DMS153 treated with DMSO at 0.1 percent for 48 hours (cell line): ENCODE results near the gene ZAP70.

ENCODE experiments used
- DNase-seq: peaks from one replicate; lab custom pipeline; 2025; ENCODE audit not compliant: unreplicated experiment; lab: John Stamatoyannopoulos, UW

ZAP70 gene

DNA sequence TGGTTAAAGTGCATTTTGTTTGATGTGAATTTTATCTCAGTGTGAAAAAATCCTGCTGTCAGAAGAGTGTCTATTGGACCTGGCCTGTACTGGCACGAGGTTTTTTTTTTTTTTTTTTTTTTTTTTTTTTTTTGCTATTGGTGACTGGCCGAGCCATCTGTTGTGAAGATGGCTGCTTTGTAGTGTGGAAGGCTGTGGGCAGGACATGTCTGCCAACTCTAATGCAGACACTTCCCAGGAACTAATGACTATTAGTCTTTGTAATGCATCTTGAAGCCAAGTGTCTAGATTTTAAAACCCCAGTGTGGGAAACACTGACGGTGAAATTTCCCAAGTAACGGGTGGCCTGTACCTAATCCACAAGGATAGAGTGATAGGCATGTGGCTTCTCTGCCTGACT, 34.3 kb downstream of the ZAP70 start:
- no peak for DNase-seq

DNA sequence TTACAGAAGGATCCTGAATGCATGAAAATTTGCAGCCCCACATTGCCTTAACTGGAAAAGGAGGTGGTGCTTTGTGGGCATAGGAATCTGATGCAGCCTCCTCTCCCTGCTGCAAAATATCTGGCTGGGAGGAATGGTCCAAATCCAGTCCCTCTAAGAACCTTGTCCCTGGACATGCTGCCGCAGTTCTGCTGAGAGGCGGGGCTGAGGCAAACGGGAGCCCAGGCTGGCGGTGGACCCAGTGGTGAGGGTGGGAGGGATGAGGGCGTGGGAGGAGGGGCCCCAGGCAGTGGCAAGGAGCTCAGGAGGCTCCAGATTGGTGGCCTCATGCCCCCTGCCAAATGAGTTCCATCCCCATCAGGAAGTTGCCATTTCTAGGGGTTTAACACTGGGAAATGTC, 36.2 kb downstream of the ZAP70 start:
- DNase-seq, result no peak

DNA sequence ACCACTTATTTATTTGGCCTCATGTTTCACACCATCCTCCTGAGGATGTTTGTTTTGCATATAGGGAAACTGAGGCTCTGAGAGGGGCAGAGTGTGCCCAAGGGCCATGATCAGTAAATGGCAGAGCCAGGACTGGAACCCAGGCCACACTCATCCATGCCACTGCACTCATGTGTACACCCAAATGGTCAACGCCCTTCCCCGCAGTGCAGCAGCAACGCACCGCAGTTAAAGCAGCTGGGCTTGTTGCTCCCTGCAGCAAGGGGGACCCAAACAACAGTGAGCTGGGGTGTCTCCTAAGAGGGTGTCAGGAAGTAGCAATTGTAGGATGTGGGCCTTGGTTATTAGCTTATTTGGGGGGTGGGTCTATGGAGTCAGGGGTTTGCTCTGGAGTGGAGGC, 36.6 kb downstream of the ZAP70 start:
- no peak for DNase-seq

DNA sequence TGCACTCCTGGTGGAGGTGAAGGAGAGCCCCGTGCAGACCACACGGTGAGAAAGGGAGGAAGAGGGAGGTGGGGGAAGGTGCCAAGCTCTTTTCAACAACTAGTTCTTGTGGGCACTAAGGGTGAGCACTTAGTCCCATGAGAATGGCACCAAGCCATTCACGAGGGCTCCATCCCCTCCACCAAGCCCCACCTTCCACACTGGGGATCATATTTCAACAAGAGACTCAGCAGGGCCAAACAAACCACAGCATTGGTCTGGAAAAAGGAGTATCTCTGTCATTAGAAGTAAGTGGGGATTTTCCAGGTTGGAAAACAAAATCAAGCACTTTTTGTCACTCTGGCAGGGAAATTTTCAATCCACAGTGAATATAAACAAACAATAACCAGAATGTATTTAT, 38.4 kb downstream of the ZAP70 start:
- peak; percentile 50 for DNase-seq

DNA sequence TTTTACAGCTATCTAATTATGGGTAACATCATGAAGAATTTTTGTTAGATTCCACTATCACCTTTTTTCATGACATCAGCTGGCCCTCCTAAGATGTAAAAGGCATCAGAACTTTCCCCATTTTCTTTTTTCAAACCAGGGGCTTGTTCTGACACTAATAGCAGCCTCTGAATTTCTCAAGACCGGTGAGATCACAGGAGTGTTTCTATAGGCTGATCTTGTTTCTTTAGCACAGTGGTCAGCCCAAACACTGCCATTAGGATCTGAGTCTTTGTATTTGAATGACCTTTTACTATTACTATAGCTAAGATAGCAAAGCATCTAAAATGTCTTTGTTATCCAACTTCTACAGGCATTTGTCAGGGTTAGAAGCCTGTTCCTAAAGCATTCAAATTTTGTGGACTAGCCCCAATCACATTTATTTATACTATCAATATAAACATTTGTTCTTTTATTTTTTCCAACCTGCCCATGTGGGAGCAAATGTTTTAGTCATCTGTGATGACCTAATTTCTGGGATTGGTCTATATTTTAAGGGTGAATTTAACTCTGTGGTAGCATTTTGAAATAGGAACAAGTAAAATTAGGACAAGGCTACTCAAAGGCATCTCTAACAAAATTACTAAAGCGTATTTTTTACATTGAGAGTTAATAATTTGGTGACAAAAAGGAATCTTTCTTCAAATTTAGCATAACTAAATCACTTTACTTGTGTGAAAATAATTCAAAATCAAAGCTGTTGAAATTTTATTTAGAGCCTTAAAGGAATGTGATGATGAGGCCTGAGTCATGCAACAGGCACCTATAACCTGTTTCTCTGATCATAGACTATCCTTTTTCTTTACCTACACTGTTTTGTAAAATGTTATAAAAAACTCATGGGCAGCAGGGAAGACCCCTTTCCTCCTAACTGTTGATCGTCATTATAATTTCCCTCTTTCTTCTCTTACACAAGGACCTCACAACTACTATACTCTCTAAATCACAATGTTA, 39.3 kb downstream of the ZAP70 start:
- DNase-seq, result no peak

DNA sequence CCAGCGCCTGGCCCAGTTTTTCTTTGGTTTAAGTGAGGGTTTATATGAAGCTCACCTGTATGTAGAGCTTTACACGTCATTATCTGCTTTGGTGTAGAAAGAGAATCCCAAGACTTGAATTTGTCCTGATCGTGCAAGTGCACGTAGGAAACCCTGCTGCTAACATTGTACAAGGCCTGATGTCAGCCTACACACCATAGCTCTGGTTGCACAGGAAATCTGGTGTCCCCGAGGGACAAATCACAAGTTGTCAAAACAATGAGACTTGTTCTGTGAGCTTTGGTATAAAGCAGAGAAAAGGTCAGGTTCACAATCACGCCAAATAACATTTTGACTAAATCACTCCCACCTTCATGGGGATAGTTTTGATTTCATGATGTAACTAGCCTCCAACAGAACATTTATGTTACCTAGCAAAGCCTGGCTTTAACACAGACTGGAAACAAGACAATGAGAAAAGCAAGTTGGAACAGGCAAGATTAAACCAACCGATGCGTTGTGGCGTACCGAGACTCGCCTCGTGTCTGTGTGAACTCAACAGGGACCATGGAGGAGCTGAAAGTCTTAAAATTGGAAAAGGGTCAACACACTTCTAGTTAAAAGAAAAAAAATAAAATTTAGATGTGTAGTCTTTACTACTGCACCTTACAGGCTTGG, 41.4 kb downstream of the ZAP70 start:
- no peak for DNase-seq

DNA sequence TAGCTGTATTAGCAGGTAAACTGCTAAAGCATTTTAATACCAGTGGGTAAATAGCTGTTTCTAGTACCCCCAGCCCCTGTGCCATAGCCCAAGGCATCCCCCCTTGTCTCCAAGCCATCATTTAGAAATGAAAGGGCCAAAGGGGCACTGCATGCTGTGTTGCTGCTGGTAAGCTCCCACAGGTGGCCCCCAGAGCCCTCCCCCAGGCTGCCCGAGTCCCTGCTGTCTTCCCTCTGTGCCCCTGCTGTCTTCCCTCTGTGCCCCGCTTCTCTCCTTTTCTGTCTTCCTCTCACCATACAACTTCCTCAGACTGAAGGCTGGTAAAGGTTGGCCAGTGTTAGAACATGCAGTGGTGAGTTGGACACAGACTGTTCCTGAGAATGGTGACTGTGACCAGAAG, 42.1 kb downstream of the ZAP70 start:
- no peak for DNase-seq

DNA sequence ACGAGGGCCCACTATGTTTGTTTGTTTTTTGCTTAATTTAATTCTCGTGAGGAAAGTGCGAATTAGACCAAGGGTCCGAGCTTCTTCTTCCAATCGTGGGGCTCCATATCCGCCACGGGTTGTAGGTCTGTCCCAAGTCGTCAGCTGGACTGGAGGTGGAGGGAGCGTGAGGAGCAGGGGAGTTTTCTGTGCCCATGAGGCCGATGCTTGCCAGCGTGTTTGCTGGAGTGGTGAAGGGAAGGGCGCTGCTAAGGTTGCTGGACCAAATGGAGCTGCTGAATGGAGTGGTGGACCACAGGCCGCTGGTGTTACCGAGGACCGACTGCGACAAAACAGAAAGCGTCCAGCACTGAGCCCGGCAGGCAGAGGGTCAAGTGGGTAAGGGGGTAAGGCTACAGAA, 43.7 kb downstream of the ZAP70 start:
- DNase-seq, result no peak

DNA sequence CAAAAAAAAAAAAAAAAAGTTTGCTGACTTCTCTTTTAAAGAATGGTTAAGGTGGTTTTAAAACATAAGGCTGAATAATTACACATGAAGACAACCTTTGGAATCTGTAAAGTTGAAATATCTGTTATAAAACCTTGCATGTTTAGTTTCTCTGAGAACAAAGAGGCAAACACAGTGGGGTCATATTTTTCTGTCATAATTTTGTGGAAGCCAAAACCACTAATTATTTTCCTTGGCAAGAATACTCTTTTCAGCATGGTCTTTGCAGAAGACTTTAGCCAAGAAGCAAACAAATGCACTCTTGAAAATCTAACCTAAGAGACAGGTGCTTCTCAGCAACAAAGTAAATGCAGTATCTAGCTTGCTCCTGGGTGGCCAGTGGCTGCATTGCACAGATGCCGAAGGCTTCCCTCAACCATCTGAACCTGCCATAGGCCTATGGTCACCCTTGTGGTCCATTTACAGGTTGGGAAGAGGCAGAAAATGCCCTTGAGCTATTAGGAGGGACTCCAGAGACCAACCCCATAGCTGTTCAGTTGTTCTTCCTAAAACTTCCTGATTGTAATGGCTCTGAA, 44.8 kb downstream of the ZAP70 start:
- DNase-seq, result no peak

DNA sequence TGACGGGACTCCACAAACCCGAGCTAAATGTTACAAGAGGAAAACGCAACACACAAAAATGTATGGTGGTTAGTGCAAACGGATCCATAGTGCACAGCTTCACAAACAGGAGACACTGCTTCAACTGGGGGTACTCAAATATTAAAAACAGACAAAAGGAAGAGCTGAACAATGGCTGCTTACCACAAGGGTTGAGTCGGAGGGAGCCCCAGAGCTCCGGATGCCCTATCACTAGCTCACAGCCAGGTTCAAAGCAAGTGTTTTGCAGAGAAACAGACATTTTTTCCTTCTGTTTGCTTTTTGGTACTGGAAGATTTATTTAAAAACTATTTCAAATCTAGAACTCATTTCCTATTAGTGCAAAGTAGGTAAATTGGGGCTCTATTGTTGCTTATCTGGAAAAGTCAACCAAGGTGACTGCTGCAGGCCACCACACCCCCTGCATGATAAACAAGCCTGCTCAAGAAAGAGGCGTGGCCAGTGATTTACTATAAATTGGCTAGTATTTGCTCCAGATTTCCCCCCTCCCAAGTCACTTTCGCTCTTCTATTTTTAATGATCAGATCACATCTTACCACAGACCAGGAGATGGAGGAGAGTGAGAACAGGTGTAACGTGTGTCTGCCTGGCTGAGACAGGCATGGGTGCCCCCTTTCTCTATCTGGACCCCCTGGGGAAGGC, 46.5 kb downstream of the ZAP70 start:
- no peak for DNase-seq

DNA sequence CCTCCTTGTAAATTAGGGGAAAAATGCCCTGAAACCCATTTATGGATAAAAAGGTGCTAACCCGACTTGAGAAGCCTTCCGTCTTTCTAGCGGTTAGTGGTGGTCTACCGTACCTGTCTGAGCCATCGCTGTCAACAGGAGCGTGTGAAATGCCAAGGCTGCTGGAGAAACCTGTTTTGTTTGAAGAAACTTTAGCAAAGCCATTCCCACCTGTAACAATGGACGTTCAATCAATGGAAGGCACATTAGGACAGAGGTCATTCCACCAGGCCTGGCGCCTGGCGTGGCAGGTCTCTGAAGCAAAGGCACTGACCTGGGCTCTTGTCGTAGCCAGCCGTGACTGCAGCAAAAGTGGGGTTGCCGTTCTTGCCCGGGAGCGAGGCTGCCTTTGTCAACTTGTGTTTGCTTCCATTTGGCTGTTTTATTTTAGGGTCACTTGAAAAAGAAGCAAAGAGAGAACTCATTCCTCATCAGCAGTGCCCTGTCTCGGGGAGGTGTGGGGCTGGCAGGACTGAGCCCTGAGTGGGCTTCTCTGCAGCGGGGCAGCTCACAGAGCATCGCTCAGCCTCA, 47.2 kb downstream of the ZAP70 start:
- DNase-seq, result no peak

DNA sequence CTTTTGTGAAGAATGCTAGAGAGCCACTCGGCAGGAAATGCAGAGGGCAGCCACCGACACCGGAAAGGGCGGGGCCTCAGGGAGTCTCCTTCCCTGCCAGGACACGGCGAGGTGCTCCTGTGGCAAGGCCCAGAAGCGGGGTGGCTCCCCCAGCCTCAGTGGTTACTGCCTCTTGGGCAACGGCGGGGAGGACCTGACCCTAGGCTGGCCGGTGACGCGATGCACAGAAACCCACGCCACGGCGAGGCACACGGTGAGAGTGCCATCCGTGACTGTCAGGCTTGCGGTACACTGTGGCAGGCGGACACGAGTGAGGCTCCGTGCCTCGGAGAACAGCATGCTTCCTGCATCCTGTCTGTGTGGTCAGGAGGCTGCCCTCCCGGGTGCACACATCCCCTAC, 47.8 kb downstream of the ZAP70 start:
- no peak for DNase-seq

DNA sequence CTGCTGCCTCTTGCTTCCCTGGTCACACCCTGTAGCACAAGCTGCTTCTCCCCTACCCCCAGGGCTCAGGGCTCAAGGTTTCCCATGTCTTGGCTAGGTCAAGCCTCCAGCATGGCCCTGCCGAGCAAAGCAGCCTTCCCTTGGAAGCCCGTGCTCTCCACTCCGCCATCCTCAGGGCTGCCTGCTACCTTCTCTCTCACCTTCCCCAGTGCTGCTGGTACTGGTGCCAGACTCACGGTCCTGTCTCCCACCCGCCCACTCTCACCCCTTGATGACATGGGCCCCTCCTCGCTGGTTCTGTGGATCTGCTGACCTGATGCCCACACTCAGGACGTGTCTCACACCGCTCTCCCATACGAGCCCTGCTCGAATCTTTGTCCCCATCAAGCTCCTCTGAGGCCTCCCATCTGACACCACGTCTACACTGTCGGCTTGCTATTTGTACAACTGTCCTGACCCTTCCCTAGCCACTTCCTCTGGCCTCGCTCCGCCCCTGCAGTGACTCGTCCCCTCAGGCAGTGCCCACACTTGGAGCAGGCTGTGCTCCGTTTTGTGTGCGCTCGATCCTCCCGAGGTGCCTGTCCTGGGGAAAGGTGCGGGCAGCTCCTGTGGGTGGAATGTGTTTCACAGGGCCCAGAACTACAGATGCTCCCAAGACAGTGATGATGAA, 49.9 kb downstream of the ZAP70 start:
- DNase-seq, result no peak

DNA sequence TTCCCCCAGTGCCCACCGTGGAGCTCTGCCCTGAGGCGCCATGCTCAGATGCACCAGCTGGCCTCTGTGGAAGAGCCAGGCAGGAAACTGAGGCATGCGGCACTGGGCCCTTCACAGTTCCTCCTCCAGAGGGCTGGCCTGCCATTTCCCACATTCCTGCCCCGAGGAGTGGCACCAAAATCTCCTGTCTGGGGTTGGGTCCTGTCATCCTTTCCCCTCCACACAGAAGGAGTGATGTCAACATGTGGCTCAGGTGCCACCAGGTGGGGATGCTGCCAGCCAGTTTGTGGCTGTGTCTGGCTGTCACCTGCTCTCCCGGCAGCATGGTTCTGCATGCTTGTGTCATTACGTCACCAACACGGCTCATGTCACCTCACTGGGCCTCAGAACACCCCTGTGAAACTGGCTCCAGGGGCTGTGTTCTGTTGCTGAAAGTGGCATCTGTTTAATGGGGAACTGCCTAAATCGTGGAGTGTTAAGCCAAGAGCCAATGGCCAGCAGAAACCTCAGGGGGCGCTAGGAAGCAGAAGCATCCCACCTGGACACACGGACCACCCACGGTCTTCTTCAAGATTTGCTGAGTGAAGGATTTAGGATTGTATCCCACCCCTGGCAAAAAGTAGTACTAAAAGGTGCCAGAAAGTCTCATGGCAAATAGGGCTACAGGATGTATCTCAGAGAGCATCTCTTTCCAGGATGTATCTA, 51.3 kb downstream of the ZAP70 start:
- no peak for DNase-seq

DNA sequence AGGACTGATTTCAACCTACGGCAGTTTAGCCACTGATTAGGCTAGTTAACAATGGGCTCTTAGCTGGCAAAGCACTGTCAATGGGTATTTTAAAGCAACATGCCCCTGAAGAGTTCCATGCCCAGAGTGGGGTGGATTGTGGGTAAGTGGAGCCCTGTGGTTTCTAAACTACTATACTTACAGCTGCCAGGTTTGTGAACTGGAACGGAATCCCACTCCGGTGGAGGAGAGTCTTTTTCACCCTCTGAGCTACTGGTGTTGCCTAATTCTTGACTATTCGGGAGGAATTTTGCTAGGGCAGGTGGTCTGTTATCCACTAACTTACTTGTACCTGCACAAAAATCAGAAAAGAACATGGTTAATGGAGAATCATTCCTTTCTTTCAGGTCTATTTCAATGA, 52.6 kb downstream of the ZAP70 start:
- DNase-seq, result no peak

DNA sequence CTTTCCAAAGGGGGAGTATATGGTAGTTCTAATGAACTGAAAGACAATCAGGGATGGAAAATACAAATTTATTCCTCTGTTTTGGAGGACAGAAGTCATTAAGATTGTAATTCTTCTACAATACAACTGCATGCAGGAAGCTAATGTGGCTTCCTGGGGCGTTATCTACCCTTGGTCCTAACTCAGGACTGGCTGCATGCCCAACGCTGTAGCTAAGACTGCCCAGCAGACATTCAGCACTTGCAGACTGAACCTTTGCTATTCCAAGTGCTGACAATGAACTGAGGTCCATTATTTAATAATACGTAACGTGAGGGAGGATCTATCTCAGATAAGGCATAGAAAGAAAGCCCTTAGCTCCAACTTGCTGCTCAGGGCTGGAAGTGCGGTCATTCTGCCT, 53.2 kb downstream of the ZAP70 start:
- no peak for DNase-seq

DNA sequence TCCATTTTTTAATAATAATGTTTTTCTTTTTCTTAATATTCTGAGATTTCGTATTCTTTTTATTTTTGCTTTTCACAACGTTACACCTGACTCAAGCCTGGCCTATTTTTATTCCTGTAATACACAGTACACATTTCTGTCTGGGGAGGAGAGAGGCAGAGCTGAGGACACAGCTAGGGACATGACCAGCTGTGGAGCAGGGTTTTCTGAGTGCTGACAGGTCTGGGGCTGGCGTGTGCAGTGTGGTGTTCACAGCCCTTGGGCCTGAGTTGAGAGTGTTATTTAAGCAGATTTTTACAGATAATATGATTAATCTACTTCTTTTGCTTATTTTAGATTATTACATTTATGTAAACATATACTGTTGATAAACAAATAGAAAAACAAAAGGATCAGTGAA, 55.9 kb downstream of the ZAP70 start:
- no peak for DNase-seq

DNA sequence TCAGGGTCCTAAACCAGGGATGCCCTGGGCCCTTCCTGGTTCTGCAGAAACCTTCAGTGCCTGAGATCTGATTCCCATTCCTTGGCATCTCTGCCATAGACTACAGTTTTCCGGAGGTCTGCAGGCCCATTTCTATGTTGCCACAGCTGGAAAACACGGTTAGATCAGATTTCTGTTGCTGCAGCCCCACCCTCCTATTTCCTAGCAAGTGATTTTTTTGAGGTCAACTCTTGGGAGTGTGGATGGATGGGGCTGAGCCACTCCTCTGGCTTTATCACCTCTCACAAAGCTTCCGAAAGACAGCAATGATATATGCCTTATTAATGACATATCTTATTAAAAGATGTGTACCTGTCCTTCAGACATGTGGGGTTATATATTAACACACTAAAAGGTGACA, 56.3 kb downstream of the ZAP70 start:
- no peak for DNase-seq

DNA sequence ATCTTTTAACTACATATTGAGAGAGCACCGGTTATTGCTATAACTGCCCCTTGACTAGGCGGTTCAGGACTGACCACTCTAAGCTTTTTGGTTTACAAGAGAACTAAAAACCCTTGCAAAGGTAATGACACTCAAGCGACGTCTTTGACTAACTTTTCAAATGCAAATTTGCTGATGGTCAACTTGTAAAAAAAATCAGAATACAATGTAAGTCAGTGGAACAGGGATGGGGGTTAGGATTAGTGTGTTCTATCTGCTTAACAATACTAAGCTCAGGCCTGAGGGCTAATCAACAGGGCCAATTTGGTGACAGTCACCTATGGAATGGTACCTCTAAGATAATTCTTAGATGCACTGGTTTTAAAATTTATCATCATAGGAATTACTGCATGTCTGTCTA, 57.1 kb downstream of the ZAP70 start:
- DNase-seq, result no peak

DNA sequence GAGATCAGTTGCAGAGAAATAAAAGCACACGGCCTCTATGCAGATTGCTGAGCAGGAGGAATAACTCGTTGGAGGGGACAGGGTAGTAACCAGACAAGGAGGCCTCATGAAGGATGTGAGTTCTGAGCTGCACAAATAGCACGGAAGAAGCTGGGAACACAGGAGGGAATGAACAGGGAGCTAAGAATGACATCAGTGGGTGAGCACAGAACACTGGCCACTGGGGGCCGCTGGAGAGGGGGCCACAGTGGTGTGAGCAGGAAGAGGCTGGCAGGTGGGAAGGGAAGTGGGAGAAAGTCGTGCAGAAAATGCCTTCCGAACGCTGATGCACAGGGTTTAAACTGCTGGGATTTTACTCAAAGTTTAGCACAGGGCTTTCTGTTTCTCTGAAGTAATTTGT, 61.0 kb downstream of the ZAP70 start:
- no peak for DNase-seq
